ENCODE results near the gene KCNH5. TPM values are rescaled to one million over a fixed set of nuclear protein-coding genes. Genes with fewer than 3 reads are reported as not detected.

The KCNH5 gene
- total RNA-seq, 2 experiments from 2014 or later, result not detected

DNA sequence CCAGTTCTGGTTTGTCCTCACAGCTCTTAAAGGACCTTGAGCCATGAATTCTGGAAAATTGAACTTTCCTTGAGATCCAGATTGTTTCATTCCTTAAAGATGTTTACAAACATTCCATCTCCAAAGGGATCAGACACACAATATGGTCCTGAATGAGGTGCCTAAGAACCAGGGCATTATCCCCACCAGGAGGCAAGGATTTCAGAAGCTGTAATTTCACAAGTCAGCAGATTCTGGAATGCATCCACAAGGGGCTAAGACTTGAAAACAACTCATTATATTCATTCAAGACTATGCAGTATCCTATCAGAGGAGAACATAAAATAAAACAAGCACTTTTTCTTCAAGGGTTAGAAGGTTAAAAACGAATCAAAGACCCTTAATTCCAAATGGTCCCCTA, 15.1 kb downstream of the KCNH5 start:
- Mint-ChIP-seq H3K36me3 (ENCODE audit: low read depth) (no peaks in the 10 kb centered on the region), H3K9me3 (no peaks in the 10 kb centered on the region), H3K4me3 (no peak overlapping the region), H3K4me1 (no peaks in the 10 kb centered on the region), H3K27ac (no peak overlapping the region), H3K27me3 (no peaks in the 10 kb centered on the region)
- ChIA-PET POLR2A (no interaction called here), CTCF (no interaction called here)
- DNase-seq, result no peak

DNA sequence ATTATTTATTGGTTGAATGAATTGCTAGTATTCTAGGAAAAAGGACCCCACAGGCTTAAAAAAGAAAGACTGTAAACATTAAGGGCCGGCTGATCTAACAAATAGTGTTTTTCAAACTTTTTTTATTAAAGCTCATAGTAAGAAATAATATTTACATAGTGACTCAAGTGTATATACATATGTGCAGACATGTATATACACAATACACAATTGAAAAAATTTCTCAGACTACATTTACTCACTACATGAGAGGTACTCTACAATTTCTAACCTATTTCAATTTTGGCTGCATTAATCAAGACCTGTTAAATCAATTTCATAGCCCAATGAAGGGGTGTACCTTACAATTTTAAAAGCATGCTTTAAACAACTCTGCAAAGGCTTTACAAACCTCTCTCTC, 17.5 kb downstream of the KCNH5 start:
- Mint-ChIP-seq H3K27me3 (no peaks in the 10 kb centered on the region), H3K4me1 (no peaks in the 10 kb centered on the region), H3K9me3 (no peaks in the 10 kb centered on the region), H3K4me3 (no peak overlapping the region), H3K27ac (no peak overlapping the region), H3K36me3 (ENCODE audit: low read depth) (no peaks in the 10 kb centered on the region)
- POLR2A ChIA-PET, result no interaction called here
- no peak for DNase-seq
- CTCF ChIA-PET, result no interaction called here

DNA sequence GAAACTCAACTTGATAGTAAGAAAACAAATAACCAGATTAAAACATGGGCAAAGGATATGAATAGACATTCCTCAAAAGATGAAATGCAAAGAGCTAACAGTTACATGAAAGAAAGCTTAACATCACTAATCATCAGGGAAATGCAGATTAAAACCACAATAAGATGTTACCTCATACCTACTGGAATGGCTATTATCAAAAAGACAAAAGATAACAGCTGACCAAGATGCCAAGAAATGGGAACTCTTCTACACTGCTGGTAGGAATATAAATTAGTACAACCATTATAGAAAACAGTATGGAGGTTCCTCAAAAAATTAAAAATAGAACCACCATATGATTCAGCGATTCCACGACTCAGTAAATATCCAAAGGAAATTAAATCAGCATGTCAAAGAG, 18.8 kb downstream of the KCNH5 start:
- no peaks in the 10 kb centered on the region for H3K4me1 Mint-ChIP-seq
- CTCF ChIA-PET, result no interaction called here

DNA sequence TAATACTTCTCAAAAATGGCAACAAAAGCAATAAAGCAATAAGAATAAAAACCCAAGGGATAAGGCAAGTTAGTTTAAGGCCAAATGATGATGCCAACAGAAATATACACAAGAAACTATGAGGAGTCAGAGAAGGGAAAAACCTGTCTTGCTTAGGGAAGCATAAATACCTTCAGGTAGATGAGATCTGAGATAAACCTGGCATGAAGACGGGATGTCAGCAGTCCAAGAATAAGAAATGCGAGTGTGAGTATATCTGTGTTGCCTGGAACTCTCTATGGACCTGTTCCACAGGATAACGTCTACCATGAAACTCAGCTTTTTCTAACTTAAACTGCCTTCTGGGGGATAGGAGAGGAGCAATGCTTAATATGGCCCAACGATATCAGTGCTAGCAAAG, 30.6 kb downstream of the KCNH5 start:
- no peaks in the 10 kb centered on the region for H3K36me3 Mint-ChIP-seq (ENCODE audit: low read depth)
- H3K27ac Mint-ChIP-seq, result no peak overlapping the region
- no peaks in the 10 kb centered on the region for H3K9me3 Mint-ChIP-seq
- no peak for DNase-seq
- no peak overlapping the region for H3K4me3 Mint-ChIP-seq
- H3K27me3 Mint-ChIP-seq, result no peaks in the 10 kb centered on the region
- ChIA-PET POLR2A (no interaction called here), CTCF (no interaction called here)
- H3K4me1 Mint-ChIP-seq, result no peaks in the 10 kb centered on the region

More for the DNA sequence above, 18.8 kb downstream of the KCNH5 start:
- DNase-seq, result no peak
- H3K4me3 Mint-ChIP-seq, result no peak overlapping the region
- H3K27me3 Mint-ChIP-seq, result no peaks in the 10 kb centered on the region
- no peaks in the 10 kb centered on the region for H3K36me3 Mint-ChIP-seq (ENCODE audit: low read depth)
- no peaks in the 10 kb centered on the region for H3K9me3 Mint-ChIP-seq
- POLR2A ChIA-PET, result no interaction called here
- H3K27ac Mint-ChIP-seq, result no peak overlapping the region

DNA sequence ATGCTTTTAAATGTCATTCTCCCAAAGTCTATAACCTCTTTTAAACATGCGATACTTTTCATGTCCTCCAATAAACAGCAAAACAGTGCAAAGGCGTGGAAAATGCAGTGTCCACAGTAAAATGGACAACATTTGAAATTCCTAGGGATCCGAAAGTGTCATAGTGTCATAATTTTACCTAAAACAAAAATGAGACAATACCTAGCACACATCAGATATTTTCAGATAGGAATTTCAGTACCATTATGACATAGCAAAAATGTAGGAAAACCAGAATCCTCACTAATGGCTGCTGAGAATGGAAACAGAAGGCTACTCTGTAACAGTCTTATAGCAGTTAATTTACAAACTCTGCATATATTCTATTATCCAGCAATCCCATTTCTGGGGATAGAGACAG, 33.1 kb downstream of the KCNH5 start:
- H3K27ac Mint-ChIP-seq, result no peak overlapping the region
- no peaks in the 10 kb centered on the region for H3K36me3 Mint-ChIP-seq (ENCODE audit: low read depth)
- H3K4me3 Mint-ChIP-seq, result no peak overlapping the region
- no peaks in the 10 kb centered on the region for H3K9me3 Mint-ChIP-seq
- no peaks in the 10 kb centered on the region for H3K4me1 Mint-ChIP-seq
- CTCF ChIA-PET, result no interaction called here
- POLR2A ChIA-PET, result no interaction called here
- no peaks in the 10 kb centered on the region for H3K27me3 Mint-ChIP-seq
- DNase-seq, result no peak

- Mint-ChIP-seq H3K4me3 (no peak overlapping the region), H3K4me1 (no peaks in the 10 kb centered on the region), H3K27me3 (no peaks in the 10 kb centered on the region), H3K9me3 (no peaks in the 10 kb centered on the region), H3K27ac (no peak overlapping the region), H3K36me3 (ENCODE audit: low read depth) (no peaks in the 10 kb centered on the region)
- CTCF ChIA-PET, result no interaction called here
- DNase-seq, result no peak
- POLR2A ChIA-PET, result no interaction called here
Observed at GRCh38 chr14:63011623-63012022, 33.6 kb downstream of the KCNH5 start.

DNA sequence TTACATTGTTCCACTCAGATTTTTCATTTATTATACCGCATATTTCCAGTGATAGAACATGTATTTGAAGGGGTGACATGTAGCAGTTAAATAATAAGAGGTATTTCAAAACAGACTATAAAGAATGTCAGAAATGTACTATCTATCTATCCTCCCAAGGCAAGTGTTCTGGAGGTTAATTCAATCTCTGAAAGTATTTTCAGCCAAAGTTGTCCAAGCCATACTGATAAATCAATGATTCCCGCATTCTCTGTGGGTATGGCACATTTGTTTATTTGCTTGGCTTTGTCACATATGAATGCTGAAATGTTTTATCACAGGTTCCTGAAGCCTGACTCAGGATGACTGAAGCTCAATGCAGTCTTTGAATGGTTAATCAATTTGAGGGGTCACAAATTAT, 35.8 kb downstream of the KCNH5 start:
- H3K27me3 Mint-ChIP-seq, result no peaks in the 10 kb centered on the region
- CTCF ChIA-PET, result no interaction called here
- no peak overlapping the region for H3K4me3 Mint-ChIP-seq
- no peaks in the 10 kb centered on the region for H3K36me3 Mint-ChIP-seq (ENCODE audit: low read depth)
- DNase-seq, result no peak
- H3K27ac Mint-ChIP-seq, result no peak overlapping the region
- no peaks in the 10 kb centered on the region for H3K4me1 Mint-ChIP-seq
- POLR2A ChIA-PET, result no interaction called here
- H3K9me3 Mint-ChIP-seq, result no peaks in the 10 kb centered on the region

DNA sequence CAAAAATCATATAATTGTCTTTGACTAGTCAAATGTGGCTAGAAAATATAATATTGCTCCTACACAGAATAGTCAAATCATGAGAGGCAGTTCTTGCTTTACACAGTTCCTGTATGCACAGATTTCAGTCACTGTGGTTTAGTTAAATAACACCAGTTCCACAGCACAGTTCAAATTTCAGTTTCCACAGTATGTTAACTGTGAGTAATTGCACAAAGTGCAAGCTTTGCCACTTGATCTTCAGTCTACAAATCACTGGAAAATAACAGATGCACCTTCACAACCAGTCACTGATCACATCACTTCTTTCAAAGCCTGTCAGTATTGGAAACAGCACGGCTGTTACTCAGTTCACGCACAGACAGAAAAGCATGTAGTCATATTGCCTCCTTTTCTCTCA, 38.7 kb downstream of the KCNH5 start:
- no peaks in the 10 kb centered on the region for H3K9me3 Mint-ChIP-seq
- ChIA-PET CTCF (no interaction called here), POLR2A (no interaction called here)
- H3K4me3 Mint-ChIP-seq, result no peak overlapping the region
- H3K27me3 Mint-ChIP-seq, result no peaks in the 10 kb centered on the region
- no peaks in the 10 kb centered on the region for H3K36me3 Mint-ChIP-seq (ENCODE audit: low read depth)
- H3K4me1 Mint-ChIP-seq, result no peaks in the 10 kb centered on the region
- no peak for DNase-seq
- no peak overlapping the region for H3K27ac Mint-ChIP-seq

DNA sequence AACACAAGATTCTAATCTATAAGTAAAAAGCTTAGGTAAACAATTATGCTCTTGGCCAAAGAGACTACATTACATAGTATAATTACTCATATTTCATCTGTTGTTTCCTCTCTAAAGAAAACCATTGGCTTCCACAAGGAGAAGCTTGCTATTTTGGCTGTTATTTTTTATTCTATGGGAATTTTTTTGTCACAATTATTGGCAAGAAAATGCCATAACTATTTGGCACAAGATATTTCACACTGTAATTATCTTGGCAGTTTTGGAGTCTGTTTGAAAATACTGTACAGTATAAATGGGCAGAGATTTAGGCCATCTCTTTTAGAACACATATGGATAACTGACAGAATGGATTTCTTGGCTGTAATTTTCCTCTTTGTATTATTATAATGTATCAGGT, 51.2 kb downstream of the KCNH5 start:
- Mint-ChIP-seq H3K4me3 (no peak overlapping the region), H3K27me3 (no peaks in the 10 kb centered on the region), H3K36me3 (ENCODE audit: low read depth) (no peaks in the 10 kb centered on the region), H3K9me3 (no peaks in the 10 kb centered on the region), H3K4me1 (no peaks in the 10 kb centered on the region), H3K27ac (no peak overlapping the region)
- CTCF ChIA-PET, result no interaction called here
- POLR2A ChIA-PET, result no interaction called here
- no peak for DNase-seq

- Mint-ChIP-seq H3K36me3 (ENCODE audit: low read depth) (no peaks in the 10 kb centered on the region), H3K9me3 (no peaks in the 10 kb centered on the region), H3K27ac (no peak overlapping the region), H3K4me1 (no peaks in the 10 kb centered on the region), H3K4me3 (no peak overlapping the region), H3K27me3 (no peaks in the 10 kb centered on the region)
- no peak for DNase-seq
- CTCF ChIA-PET, result no interaction called here
- POLR2A ChIA-PET, result no interaction called here
Observed at GRCh38 chr14:62988967-62989366, 56.3 kb downstream of the KCNH5 start.

DNA sequence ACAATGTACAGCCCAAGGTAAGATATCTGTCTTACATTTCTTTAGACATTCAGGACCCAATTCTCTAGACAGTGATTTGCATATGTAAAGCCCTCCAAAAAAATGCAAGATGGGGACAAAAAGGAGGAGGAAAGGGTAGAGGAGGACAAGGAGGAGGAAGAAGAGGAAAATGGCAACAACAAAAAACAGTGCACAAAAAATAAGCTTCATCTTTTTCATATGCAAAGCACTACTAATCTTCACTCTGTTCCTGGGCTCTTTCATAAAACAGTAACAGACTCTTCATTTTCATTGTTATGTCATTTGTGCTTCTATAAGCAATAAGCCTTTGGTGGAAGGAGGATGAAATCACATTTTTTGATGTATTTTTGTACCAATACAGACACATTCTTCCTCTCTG, 61.4 kb downstream of the KCNH5 start:
- H3K36me3 Mint-ChIP-seq (ENCODE audit: low read depth), result no peaks in the 10 kb centered on the region
- H3K9me3 Mint-ChIP-seq, result peaks cover 6% of the 10 kb centered on the region
- CTCF ChIA-PET, result no interaction called here
- H3K27ac Mint-ChIP-seq, result no peak overlapping the region
- H3K4me1 Mint-ChIP-seq, result no peaks in the 10 kb centered on the region
- POLR2A ChIA-PET, result no interaction called here
- no peaks in the 10 kb centered on the region for H3K27me3 Mint-ChIP-seq
- DNase-seq, result no peak
- no peak overlapping the region for H3K4me3 Mint-ChIP-seq

DNA sequence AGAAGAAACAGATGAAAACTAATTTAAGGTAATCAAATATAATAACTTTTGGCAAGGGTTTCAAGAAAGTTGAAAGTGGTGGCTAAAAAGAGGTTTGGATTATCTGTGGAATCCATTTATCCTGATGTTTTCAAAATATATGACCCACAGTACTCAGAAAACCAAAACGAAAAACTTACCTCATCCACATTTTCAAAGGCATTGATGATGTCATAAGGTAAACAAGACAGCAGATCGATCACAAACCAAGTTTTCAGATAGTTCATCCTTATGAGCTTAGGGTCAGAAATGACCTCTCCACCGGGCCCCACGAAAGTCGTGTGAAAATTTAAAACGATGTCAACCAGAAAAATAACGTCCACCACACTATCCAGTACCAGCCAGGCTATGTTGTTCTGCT, 64.6 kb downstream of the KCNH5 start:
- CTCF ChIA-PET, result no interaction called here

GRCh38 chr14:62957562-62957961, 87.7 kb downstream of the KCNH5 start:
- no peaks in the 10 kb centered on the region for H3K4me1 Mint-ChIP-seq
- no peaks in the 10 kb centered on the region for H3K9me3 Mint-ChIP-seq
- H3K36me3 Mint-ChIP-seq (ENCODE audit: low read depth), result no peaks in the 10 kb centered on the region

More for the DNA sequence above, 64.6 kb downstream of the KCNH5 start:
- Mint-ChIP-seq H3K4me3 (no peak overlapping the region), H3K4me1 (no peaks in the 10 kb centered on the region), H3K27me3 (no peaks in the 10 kb centered on the region), H3K27ac (no peak overlapping the region), H3K36me3 (ENCODE audit: low read depth) (no peaks in the 10 kb centered on the region), H3K9me3 (peaks cover 6% of the 10 kb centered on the region)
- POLR2A ChIA-PET, result no interaction called here
- no peak for DNase-seq

DNA sequence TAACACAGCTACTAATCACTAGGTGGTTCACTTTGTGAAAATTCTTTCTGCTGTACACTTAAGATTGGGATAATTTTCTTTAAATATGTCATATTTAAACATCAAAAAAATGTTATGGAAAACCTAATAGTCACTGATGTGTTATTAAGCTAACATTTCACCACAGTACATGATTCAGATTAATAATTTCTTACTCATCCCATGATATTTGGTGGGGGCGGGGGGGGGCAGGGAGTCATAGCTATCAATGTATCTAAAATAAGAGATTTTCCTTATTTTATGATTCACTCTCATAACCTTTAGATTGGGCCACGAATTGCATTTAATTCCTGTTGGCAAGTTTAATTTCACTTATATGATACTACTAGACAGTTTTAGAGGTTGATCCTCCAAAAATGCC, 88.8 kb downstream of the KCNH5 start:
- no peak for DNase-seq
- Mint-ChIP-seq H3K27ac (no peak overlapping the region), H3K4me3 (no peak overlapping the region), H3K36me3 (ENCODE audit: low read depth) (no peaks in the 10 kb centered on the region), H3K9me3 (no peaks in the 10 kb centered on the region), H3K27me3 (no peaks in the 10 kb centered on the region), H3K4me1 (no peaks in the 10 kb centered on the region)
- ChIA-PET POLR2A (no interaction called here), CTCF (interaction anchor here (0.6 kb wide), 1 partner anchor 663 kb away, joined by 3 read pairs; no protein-coding TSS in a partner anchor)

More at GRCh38 chr14:62957562-62957961, 87.7 kb downstream of the KCNH5 start:
- no peak overlapping the region for H3K27ac Mint-ChIP-seq
- no peak overlapping the region for H3K4me3 Mint-ChIP-seq
- ChIA-PET CTCF (no interaction called here), POLR2A (no interaction called here)
- H3K27me3 Mint-ChIP-seq, result no peaks in the 10 kb centered on the region
- DNase-seq, result no peak

GRCh38 chr14:62954165-62954564, 91.1 kb downstream of the KCNH5 start:
- POLR2A ChIA-PET, result no interaction called here
- Mint-ChIP-seq H3K9me3 (no peaks in the 10 kb centered on the region), H3K27me3 (no peaks in the 10 kb centered on the region), H3K4me3 (no peak overlapping the region), H3K27ac (no peak overlapping the region), H3K4me1 (no peaks in the 10 kb centered on the region), H3K36me3 (ENCODE audit: low read depth) (no peaks in the 10 kb centered on the region)
- no peak for DNase-seq
- CTCF ChIA-PET, result no interaction called here

Measured in activated CD4-positive, alpha-beta memory T cell treated with anti-CD3 and anti-CD28 coated beads, Interleukin-2, amount 10 ng/mL, durations not matched to agents 7 days and 5 days (primary cell).